Activated T-helper 2 cell treated with anti-CD3 and anti-CD28 coated beads, Interferon-gamma antibody, Interleukin-2, Interleukin-4, amounts not matched to agents 10 μg/mL and 5 μg/mL and 100 μg/mL, durations not matched to agents 14 hours and 24 hours and 36 hours (primary cell): ENCODE results near the gene CAMTA1. TPM values are rescaled to one million over a fixed set of nuclear protein-coding genes. Genes with fewer than 3 reads are reported as not detected.
"Not testable (repeated sequence)": the region's sequence is repeated elsewhere in the genome, so short reads cannot be mapped to it uniquely, and the experiment has no call there.

Source experiments
- DNase-seq: peaks from one replicate; pipeline ENCODE4 v3.0.0; 2021; ENCODE audit warnings: low spot score
- H3K27ac Mint-ChIP-seq: one replicate; pipeline ENCODE4 v1.8.0; 2021; ENCODE audit warnings: mixed read lengths
- H3K27me3 Mint-ChIP-seq: one replicate; pipeline ENCODE4 v1.8.0; 2021; ENCODE audit warnings: low read depth, mixed read lengths
- H3K36me3 Mint-ChIP-seq: one replicate; pipeline ENCODE4 v1.8.0; 2021; ENCODE audit warnings: low read depth, mixed read lengths
- H3K4me1 Mint-ChIP-seq: one replicate; pipeline ENCODE4 v1.8.0; 2021; ENCODE audit warnings: low read depth, mixed read lengths
- H3K4me3 Mint-ChIP-seq: one replicate; pipeline ENCODE4 v1.8.0; 2021; ENCODE audit warnings: low read depth, mild to moderate bottlenecking, moderate library complexity, mixed read lengths
- H3K9me3 Mint-ChIP-seq: one replicate; pipeline ENCODE4 v1.8.0; 2021; ENCODE audit warnings: mixed read lengths
- intact Hi-C: fragments of 100-400 bp; cut with micrococcal nuclease; formaldehyde crosslinking; loops from one replicate; pipeline ENCODE4 v1.15.1; 2023
- total RNA-seq: library from RNA; stranded (reverse); gene quantifications from 2 replicates; pipeline ENCODE4 v1.2.3, GENCODE V29; 2022

The CAMTA1 gene
- total RNA-seq, 1 donor from 2014 or later: 62.9 TPM

GRCh38 chr1:6822530-6823359 lies 37.5 kb downstream of the CAMTA1 start:
- Mint-ChIP-seq H3K27ac (no peak overlapping the region), H3K36me3 (peaks cover 7% of the 10 kb centered on the region), H3K9me3 (no peaks in the 10 kb centered on the region), H3K27me3 (no peaks in the 10 kb centered on the region), H3K4me1 (peaks cover 14% of the 10 kb centered on the region), H3K4me3 (no peak overlapping the region)
- intact Hi-C loops: no loop called here
- no peak for DNase-seq

- no peaks in the 10 kb centered on the region for H3K27me3 Mint-ChIP-seq
- no peak for DNase-seq
- H3K4me1 Mint-ChIP-seq: peaks cover 14% of the 10 kb centered on the region
- H3K36me3 Mint-ChIP-seq: peaks cover 8% of the 10 kb centered on the region
- no peak overlapping the region for H3K27ac Mint-ChIP-seq
- no peaks in the 10 kb centered on the region for H3K9me3 Mint-ChIP-seq
- H3K4me3 Mint-ChIP-seq: no peak overlapping the region
- intact Hi-C loops: no loop called here
Observed at GRCh38 chr1:6823793-6824192, 38.5 kb downstream of the CAMTA1 start.

GRCh38 chr1:6824665-6825368 lies 39.6 kb downstream of the CAMTA1 start:
- no peak overlapping the region for H3K4me3 Mint-ChIP-seq
- intact Hi-C loops: no loop called here
- H3K27ac Mint-ChIP-seq: no peak overlapping the region
- H3K9me3 Mint-ChIP-seq: no peaks in the 10 kb centered on the region
- H3K4me1 Mint-ChIP-seq: peaks cover 8% of the 10 kb centered on the region
- no peak for DNase-seq
- H3K27me3 Mint-ChIP-seq: no peaks in the 10 kb centered on the region
- H3K36me3 Mint-ChIP-seq: peaks cover 10% of the 10 kb centered on the region

GRCh38 chr1:6825828-6826227 lies 40.6 kb downstream of the CAMTA1 start:
- H3K27me3 Mint-ChIP-seq: no peaks in the 10 kb centered on the region
- H3K4me3 Mint-ChIP-seq: no peak overlapping the region
- DNase-seq: no peak
- H3K4me1 Mint-ChIP-seq: peaks cover 1% of the 10 kb centered on the region
- intact Hi-C loops: no loop called here
- H3K27ac Mint-ChIP-seq: no peak overlapping the region
- peaks cover 8% of the 10 kb centered on the region for H3K36me3 Mint-ChIP-seq
- no peaks in the 10 kb centered on the region for H3K9me3 Mint-ChIP-seq

GRCh38 chr1:6827079-6827478 lies 41.8 kb downstream of the CAMTA1 start:
- H3K36me3 Mint-ChIP-seq: peaks cover 7% of the 10 kb centered on the region
- no peaks in the 10 kb centered on the region for H3K9me3 Mint-ChIP-seq
- H3K27me3 Mint-ChIP-seq: no peaks in the 10 kb centered on the region
- DNase-seq: no peak
- no peak overlapping the region for H3K4me3 Mint-ChIP-seq
- intact Hi-C loops: no loop called here
- H3K4me1 Mint-ChIP-seq: no peaks in the 10 kb centered on the region
- H3K27ac Mint-ChIP-seq: no peak overlapping the region

- Mint-ChIP-seq H3K27ac (no peak overlapping the region), H3K27me3 (no peaks in the 10 kb centered on the region), H3K4me3 (no peak overlapping the region), H3K36me3 (peaks cover 7% of the 10 kb centered on the region), H3K9me3 (no peaks in the 10 kb centered on the region), H3K4me1 (no peaks in the 10 kb centered on the region)
- no peak for DNase-seq
- intact Hi-C loops: no loop called here
Observed at GRCh38 chr1:6827630-6828165, 42.4 kb downstream of the CAMTA1 start.

- Mint-ChIP-seq H3K27ac (no peak overlapping the region), H3K27me3 (no peaks in the 10 kb centered on the region), H3K4me1 (no peaks in the 10 kb centered on the region), H3K9me3 (no peaks in the 10 kb centered on the region), H3K36me3 (peaks cover 7% of the 10 kb centered on the region), H3K4me3 (no peak overlapping the region)
- intact Hi-C loops: no loop called here
- DNase-seq: no peak
Observed at GRCh38 chr1:6831366-6831765, 46.1 kb downstream of the CAMTA1 start.

- not testable (repeated sequence) for H3K9me3 Mint-ChIP-seq
Observed at GRCh38 chr1:6832006-6832405, 46.8 kb downstream of the CAMTA1 start.

GRCh38 chr1:6832531-6833188 lies 47.4 kb downstream of the CAMTA1 start:
- intact Hi-C loops: no loop called here
- Mint-ChIP-seq H3K4me3 (no peak overlapping the region), H3K36me3 (peaks cover 4% of the 10 kb centered on the region), H3K27ac (no peak overlapping the region), H3K4me1 (no peaks in the 10 kb centered on the region), H3K9me3 (no peaks in the 10 kb centered on the region), H3K27me3 (no peaks in the 10 kb centered on the region)
- no peak for DNase-seq

More at GRCh38 chr1:6832006-6832405, 46.8 kb downstream of the CAMTA1 start:
- intact Hi-C loops, H3K27me3 Mint-ChIP-seq, H3K27ac Mint-ChIP-seq, H3K4me1 Mint-ChIP-seq, H3K4me3 Mint-ChIP-seq, H3K36me3 Mint-ChIP-seq, DNase-seq: not testable (repeated sequence)

- H3K27me3 Mint-ChIP-seq: no peaks in the 10 kb centered on the region
- peaks cover 3% of the 10 kb centered on the region for H3K36me3 Mint-ChIP-seq
- DNase-seq: no peak
- no peak overlapping the region for H3K4me3 Mint-ChIP-seq
- no peak overlapping the region for H3K27ac Mint-ChIP-seq
- intact Hi-C loops: no loop called here
- no peaks in the 10 kb centered on the region for H3K4me1 Mint-ChIP-seq
- no peaks in the 10 kb centered on the region for H3K9me3 Mint-ChIP-seq
Observed at GRCh38 chr1:6833804-6834203, 48.5 kb downstream of the CAMTA1 start.

- no peak for DNase-seq
- H3K4me3 Mint-ChIP-seq: no peak overlapping the region
- H3K27me3 Mint-ChIP-seq: no peaks in the 10 kb centered on the region
- intact Hi-C loops: no loop called here
- H3K4me1 Mint-ChIP-seq: no peaks in the 10 kb centered on the region
- H3K36me3 Mint-ChIP-seq: peaks cover 2% of the 10 kb centered on the region
- no peak overlapping the region for H3K27ac Mint-ChIP-seq
- H3K9me3 Mint-ChIP-seq: no peaks in the 10 kb centered on the region
Observed at GRCh38 chr1:6834366-6834765, 49.1 kb downstream of the CAMTA1 start.

GRCh38 chr1:6835139-6835538 lies 49.9 kb downstream of the CAMTA1 start:
- Mint-ChIP-seq H3K4me1 (no peaks in the 10 kb centered on the region), H3K9me3 (no peaks in the 10 kb centered on the region), H3K27ac (no peak overlapping the region), H3K4me3 (no peak overlapping the region), H3K36me3 (no peaks in the 10 kb centered on the region), H3K27me3 (no peaks in the 10 kb centered on the region)
- DNase-seq: no peak
- intact Hi-C loops: no loop called here

GRCh38 chr1:6842301-6842700 lies 57.0 kb downstream of the CAMTA1 start:
- Mint-ChIP-seq H3K4me3 (no peak overlapping the region), H3K36me3 (peaks cover 22% of the 10 kb centered on the region), H3K27ac (no peak overlapping the region), H3K9me3 (peaks cover 7% of the 10 kb centered on the region), H3K27me3 (no peaks in the 10 kb centered on the region), H3K4me1 (no peaks in the 10 kb centered on the region)
- intact Hi-C loops: no loop called here
- DNase-seq: no peak
